OCI-LY1 (cell line): ENCODE results near the gene NCOA4.
"Not testable (repeated sequence)": the region's sequence is repeated elsewhere in the genome, so short reads cannot be mapped to it uniquely, and the experiment has no call there.

Source experiments
- H2AFZ ChIP-seq: fragments of 200-600 bp; sonication (generic), shearing (Covaris generic); 2 replicates; pipeline ENCODE4 v1.6.0; 2014; ENCODE audit warnings: antibody characterized with exemption, mild to moderate bottlenecking, low read length
- H3F3A ChIP-seq: fragments of 200-600 bp; sonication (generic), shearing (Covaris generic); 2 replicates; pipeline ENCODE4 v1.6.0; 2014; ENCODE audit warnings: mild to moderate bottlenecking, antibody characterized with exemption, low read length, moderate library complexity; ENCODE audit not compliant: insufficient read depth
- H3K27ac ChIP-seq: fragments of 200-600 bp; sonication (generic); 2 replicates; pipeline ENCODE4 v1.5.1; 2014; ENCODE audit warnings: low read length, mixed run types, mild to moderate bottlenecking, low read depth; ENCODE audit not compliant: poor library complexity, severe bottlenecking
- H3K27me3 ChIP-seq: fragments of 200-600 bp; sonication (generic); 2 replicates; pipeline ENCODE4 v1.6.0; 2014; ENCODE audit warnings: antibody characterized with exemption, mild to moderate bottlenecking, low read length, moderate library complexity; ENCODE audit not compliant: insufficient read depth
- H3K36me3 ChIP-seq: fragments of 200-600 bp; sonication (generic); 2 replicates; pipeline ENCODE4 v1.6.1; 2014; ENCODE audit warnings: mild to moderate bottlenecking, antibody characterized with exemption, low read length, moderate library complexity, mixed read lengths; ENCODE audit not compliant: insufficient read depth
- H3K4me1 ChIP-seq: fragments of 200-600 bp; sonication (generic); 2 replicates; pipeline ENCODE4 v1.5.1; 2014; ENCODE audit warnings: mild to moderate bottlenecking, low read length, moderate library complexity; ENCODE audit not compliant: insufficient read depth, severe bottlenecking
- H3K4me2 ChIP-seq: fragments of 200-600 bp; sonication (generic), shearing (Covaris generic); 2 replicates; pipeline ENCODE4 v1.6.1; 2014; ENCODE audit warnings: low read length
- H3K4me3 ChIP-seq: fragments of 200-600 bp; sonication (generic); 2 replicates; pipeline ENCODE4 v1.5.1; 2014; ENCODE audit warnings: low read length, low read depth, mild to moderate bottlenecking, mixed read lengths; ENCODE audit not compliant: poor library complexity, severe bottlenecking
- H3K79me2 ChIP-seq: fragments of 200-600 bp; shearing (Covaris generic); 2 replicates; pipeline ENCODE4 v1.6.1; 2016; ENCODE audit warnings: mixed run types, low read length, mixed read lengths; ENCODE audit not compliant: insufficient read depth
- H3K9ac ChIP-seq: fragments of 200-600 bp; sonication (generic), shearing (Covaris generic); 2 replicates; pipeline ENCODE4 v1.6.1; 2014; ENCODE audit warnings: mild to moderate bottlenecking, low read length, mixed read lengths
- H3K9me2 ChIP-seq: fragments of 200-600 bp; sonication (generic), shearing (Covaris generic); 2 replicates; pipeline ENCODE4 v1.6.1; 2014; ENCODE audit warnings: low read depth, mild to moderate bottlenecking, low read length, mixed read lengths
- H3K9me3 ChIP-seq: fragments of 200-600 bp; shearing (Covaris generic); 2 replicates; pipeline ENCODE4 v1.6.1; 2014; ENCODE audit warnings: low read length, mixed read lengths
- H4K20me1 ChIP-seq: fragments of 200-600 bp; sonication (generic), shearing (Covaris generic); 2 replicates; pipeline ENCODE4 v1.6.0; 2016; ENCODE audit warnings: mild to moderate bottlenecking, low read length; ENCODE audit not compliant: insufficient read depth
- CTCF ChIP-seq: fragments of 200-600 bp; sonication (generic), shearing (Covaris generic); IDR thresholded peaks from 2 replicates; pipeline ENCODE4 v1.5.1; 2017; ENCODE audit warnings: mild to moderate bottlenecking, antibody characterized with exemption, low read length, moderate library complexity, mixed read lengths
- EZH2 ChIP-seq: fragments of 200-600 bp; sonication (generic), shearing (Covaris generic); IDR thresholded peaks from 2 replicates; pipeline ENCODE4 v1.8.0; 2017; ENCODE audit warnings: borderline replicate concordance, mixed run types, mild to moderate bottlenecking, antibody characterized with exemption, low read length, moderate library complexity, mixed read lengths

The NCOA4 gene

GRCh38 chr10:46062723-46063428, 32.5 kb upstream of the NCOA4 start:
- no peaks in the 10 kb centered on the region for H3K9me3 ChIP-seq
- H4K20me1 ChIP-seq: no peaks in the 10 kb centered on the region
- H3K27me3 ChIP-seq: no peaks in the 10 kb centered on the region; the same call in 1 of the 2 replicates
- no peaks in the 10 kb centered on the region for H3F3A ChIP-seq
- no peaks in the 10 kb centered on the region for H3K9me2 ChIP-seq
- no peak overlapping the region for H3K9ac ChIP-seq
- H3K4me1 ChIP-seq: no peaks in the 10 kb centered on the region
- H3K36me3 ChIP-seq: no peaks in the 10 kb centered on the region
- TF ChIP-seq EZH2 (no peak), CTCF (no peak)
- no peak overlapping the region for H3K4me3 ChIP-seq
- no peaks in the 10 kb centered on the region for H3K79me2 ChIP-seq
- H3K27ac ChIP-seq: no peak overlapping the region
- H2AFZ ChIP-seq: no peak overlapping the region
- H3K4me2 ChIP-seq: no peak overlapping the region

- no peaks in the 10 kb centered on the region for H3F3A ChIP-seq
- no peaks in the 10 kb centered on the region for H3K4me1 ChIP-seq
- no peak overlapping the region for H3K4me3 ChIP-seq
- no peaks in the 10 kb centered on the region; the same call in 1 of the 2 replicates for H3K27me3 ChIP-seq
- H3K9me3 ChIP-seq: no peaks in the 10 kb centered on the region
- H2AFZ ChIP-seq: no peak overlapping the region
- H3K4me2 ChIP-seq: no peak overlapping the region
- H3K27ac ChIP-seq: no peak overlapping the region
- no peaks in the 10 kb centered on the region for H4K20me1 ChIP-seq
- TF ChIP-seq EZH2: no peak
- no peak for TF ChIP-seq CTCF
- H3K9ac ChIP-seq: no peak overlapping the region
- no peaks in the 10 kb centered on the region; the same call in 1 of the 2 replicates for H3K36me3 ChIP-seq
- H3K79me2 ChIP-seq: no peaks in the 10 kb centered on the region
- no peaks in the 10 kb centered on the region for H3K9me2 ChIP-seq
These were observed 30.3 kb upstream of the NCOA4 start for GRCh38 chr10:46060706-46061105.

GRCh38 chr10:46057927-46058326, 27.5 kb upstream of the NCOA4 start:
- not testable (repeated sequence) for H3K4me3 ChIP-seq, H3K4me2 ChIP-seq, H3K27me3 ChIP-seq, H3K9ac ChIP-seq, H3K36me3 ChIP-seq, H4K20me1 ChIP-seq, H3K27ac ChIP-seq, H3K79me2 ChIP-seq, H3K9me3 ChIP-seq, H3K9me2 ChIP-seq, H3F3A ChIP-seq, H3K4me1 ChIP-seq, H2AFZ ChIP-seq

GRCh38 chr10:46057038-46057437, 26.6 kb upstream of the NCOA4 start:
- Histone ChIP-seq H3K79me2 (no peaks in the 10 kb centered on the region), H3K27me3 (no peaks in the 10 kb centered on the region; the same call in 1 of the 2 replicates), H3K4me2 (no peak overlapping the region), H3K36me3 (no peaks in the 10 kb centered on the region; the same call in 1 of the 2 replicates), H3K9me3 (no peaks in the 10 kb centered on the region), H3K27ac (no peak overlapping the region), H3K4me3 (no peak overlapping the region), H3K9ac (no peak overlapping the region), H4K20me1 (no peaks in the 10 kb centered on the region), H3F3A (no peaks in the 10 kb centered on the region), H2AFZ (no peak overlapping the region), H3K4me1 (no peaks in the 10 kb centered on the region), H3K9me2 (no peaks in the 10 kb centered on the region)
- TF ChIP-seq EZH2: no peak
- TF ChIP-seq CTCF: no peak
